ENCODE measurements around the gene C10orf62.

The C10orf62 gene

GRCh38 chr10:97590748-97591495, 1.4 kb downstream of the C10orf62 start:
- Histone ChIP-seq H3K27me3 (replicated peaks; ENCODE audit: control insufficient read depth, insufficient read depth, low read length) (no peaks in the 10 kb centered on the region), H3K36me3 (ENCODE audit: control insufficient read depth, insufficient read depth, low read length, severe bottlenecking) (no peaks in the 10 kb centered on the region), H3K4me3 (ENCODE audit: low read length) (no peak overlapping the region), H3K9ac (ENCODE audit: low read length) (no peak overlapping the region), H3K4me1 (ENCODE audit: control insufficient read depth, insufficient read depth, low read length) (peaks cover 14% of the 10 kb centered on the region), H3K9me3 (ENCODE audit: control insufficient read depth, low read length) (no peaks in the 10 kb centered on the region)
- no peak for DNase-seq (ENCODE audit: low read depth)

GRCh38 chr10:97593421-97593820, 3.9 kb downstream of the C10orf62 start:
- Histone ChIP-seq H3K4me1 (ENCODE audit: control insufficient read depth, insufficient read depth, low read length) (peaks cover 32% of the 10 kb centered on the region), H3K9me3 (ENCODE audit: control insufficient read depth, low read length) (no peaks in the 10 kb centered on the region), H3K4me3 (ENCODE audit: low read length) (no peak overlapping the region), H3K27me3 (replicated peaks; ENCODE audit: control insufficient read depth, insufficient read depth, low read length) (no peaks in the 10 kb centered on the region), H3K9ac (ENCODE audit: low read length) (no peak overlapping the region), H3K36me3 (ENCODE audit: control insufficient read depth, insufficient read depth, low read length, severe bottlenecking) (no peaks in the 10 kb centered on the region)
- peak; percentile 72 for DNase-seq (ENCODE audit: low read depth)

- Histone ChIP-seq H3K4me3 (ENCODE audit: low read length) (peak overlapping the region; percentile 57), H3K9me3 (ENCODE audit: control insufficient read depth, low read length) (no peaks in the 10 kb centered on the region), H3K4me1 (ENCODE audit: control insufficient read depth, insufficient read depth, low read length) (peaks cover 32% of the 10 kb centered on the region), H3K27me3 (replicated peaks; ENCODE audit: control insufficient read depth, insufficient read depth, low read length) (no peaks in the 10 kb centered on the region), H3K9ac (ENCODE audit: low read length) (peak overlapping the region; percentile 69), H3K36me3 (ENCODE audit: control insufficient read depth, insufficient read depth, low read length, severe bottlenecking) (no peaks in the 10 kb centered on the region)
- peak; percentile 85 for DNase-seq (ENCODE audit: low read depth)
Measured at GRCh38 chr10:97596101-97597082, 6.9 kb downstream of the C10orf62 start.

- Histone ChIP-seq H3K4me1 (ENCODE audit: control insufficient read depth, insufficient read depth, low read length) (peaks cover 31% of the 10 kb centered on the region), H3K9ac (ENCODE audit: low read length) (no peak overlapping the region), H3K9me3 (ENCODE audit: control insufficient read depth, low read length) (no peaks in the 10 kb centered on the region), H3K36me3 (ENCODE audit: control insufficient read depth, insufficient read depth, low read length, severe bottlenecking) (no peaks in the 10 kb centered on the region), H3K27me3 (replicated peaks; ENCODE audit: control insufficient read depth, insufficient read depth, low read length) (no peaks in the 10 kb centered on the region), H3K4me3 (ENCODE audit: low read length) (no peak overlapping the region)
- DNase-seq (ENCODE audit: low read depth) = peak; percentile 8
Measured at GRCh38 chr10:97597778-97598177, 8.3 kb downstream of the C10orf62 start.

GRCh38 chr10:97598407-97599271, 9.1 kb downstream of the C10orf62 start:
- no peak overlapping the region for H3K9ac ChIP-seq (ENCODE audit: low read length)
- no peaks in the 10 kb centered on the region for H3K9me3 ChIP-seq (ENCODE audit: control insufficient read depth, low read length)
- DNase-seq (ENCODE audit: low read depth) = no peak
- H3K36me3 ChIP-seq (ENCODE audit: control insufficient read depth, insufficient read depth, low read length, severe bottlenecking) = no peaks in the 10 kb centered on the region
- H3K4me3 ChIP-seq (ENCODE audit: low read length) = no peak overlapping the region
- peaks cover 22% of the 10 kb centered on the region for H3K4me1 ChIP-seq (ENCODE audit: control insufficient read depth, insufficient read depth, low read length)
- H3K27me3 ChIP-seq (replicated peaks; ENCODE audit: control insufficient read depth, insufficient read depth, low read length) = no peaks in the 10 kb centered on the region

- no peaks in the 10 kb centered on the region for H3K9me3 ChIP-seq (ENCODE audit: control insufficient read depth, low read length)
- no peak for DNase-seq (ENCODE audit: low read depth)
- H3K36me3 ChIP-seq (ENCODE audit: control insufficient read depth, insufficient read depth, low read length, severe bottlenecking) = no peaks in the 10 kb centered on the region
- no peaks in the 10 kb centered on the region for H3K27me3 ChIP-seq (replicated peaks; ENCODE audit: control insufficient read depth, insufficient read depth, low read length)
- H3K9ac ChIP-seq (ENCODE audit: low read length) = no peak overlapping the region
- H3K4me3 ChIP-seq (ENCODE audit: low read length) = no peak overlapping the region
- H3K4me1 ChIP-seq (ENCODE audit: control insufficient read depth, insufficient read depth, low read length) = peaks cover 21% of the 10 kb centered on the region
Measured at GRCh38 chr10:97599272-97599619, 9.7 kb downstream of the C10orf62 start.

- H3K27me3 ChIP-seq (replicated peaks; ENCODE audit: control insufficient read depth, insufficient read depth, low read length) = no peaks in the 10 kb centered on the region
- H3K4me1 ChIP-seq (ENCODE audit: control insufficient read depth, insufficient read depth, low read length) = peaks cover 21% of the 10 kb centered on the region
- no peaks in the 10 kb centered on the region for H3K9me3 ChIP-seq (ENCODE audit: control insufficient read depth, low read length)
Measured at GRCh38 chr10:97600616-97601015, 11.1 kb downstream of the C10orf62 start.

GRCh38 chr10:97601268-97602215, 12.0 kb downstream of the C10orf62 start:
- H3K4me3 ChIP-seq (ENCODE audit: low read length) = no peak overlapping the region
- H3K27me3 ChIP-seq (replicated peaks; ENCODE audit: control insufficient read depth, insufficient read depth, low read length) = no peaks in the 10 kb centered on the region
- H3K9ac ChIP-seq (ENCODE audit: low read length) = no peak overlapping the region
- no peak for DNase-seq (ENCODE audit: low read depth)
- peaks cover 12% of the 10 kb centered on the region for H3K4me1 ChIP-seq (ENCODE audit: control insufficient read depth, insufficient read depth, low read length)
- H3K9me3 ChIP-seq (ENCODE audit: control insufficient read depth, low read length) = no peaks in the 10 kb centered on the region
- no peaks in the 10 kb centered on the region for H3K36me3 ChIP-seq (ENCODE audit: control insufficient read depth, insufficient read depth, low read length, severe bottlenecking)

More at GRCh38 chr10:97600616-97601015, 11.1 kb downstream of the C10orf62 start:
- Histone ChIP-seq H3K4me3 (ENCODE audit: low read length) (no peak overlapping the region), H3K36me3 (ENCODE audit: control insufficient read depth, insufficient read depth, low read length, severe bottlenecking) (no peaks in the 10 kb centered on the region), H3K9ac (ENCODE audit: low read length) (no peak overlapping the region)
- DNase-seq (ENCODE audit: low read depth) = no peak

GRCh38 chr10:97607095-97607636, 17.6 kb downstream of the C10orf62 start:
- no peaks in the 10 kb centered on the region for H3K36me3 ChIP-seq (ENCODE audit: control insufficient read depth, insufficient read depth, low read length, severe bottlenecking)
- H3K27me3 ChIP-seq (replicated peaks; ENCODE audit: control insufficient read depth, insufficient read depth, low read length) = no peaks in the 10 kb centered on the region
- H3K4me1 ChIP-seq (ENCODE audit: control insufficient read depth, insufficient read depth, low read length) = no peaks in the 10 kb centered on the region
- H3K9ac ChIP-seq (ENCODE audit: low read length) = no peak overlapping the region
- no peak for DNase-seq (ENCODE audit: low read depth)
- no peak overlapping the region for H3K4me3 ChIP-seq (ENCODE audit: low read length)
- H3K9me3 ChIP-seq (ENCODE audit: control insufficient read depth, low read length) = no peaks in the 10 kb centered on the region

GRCh38 chr10:97608991-97609561, 19.6 kb downstream of the C10orf62 start:
- no peaks in the 10 kb centered on the region for H3K4me1 ChIP-seq (ENCODE audit: control insufficient read depth, insufficient read depth, low read length)
- no peak for DNase-seq (ENCODE audit: low read depth)
- H3K9me3 ChIP-seq (ENCODE audit: control insufficient read depth, low read length) = no peaks in the 10 kb centered on the region
- H3K27me3 ChIP-seq (replicated peaks; ENCODE audit: control insufficient read depth, insufficient read depth, low read length) = no peaks in the 10 kb centered on the region
- H3K4me3 ChIP-seq (ENCODE audit: low read length) = no peak overlapping the region
- no peak overlapping the region for H3K9ac ChIP-seq (ENCODE audit: low read length)
- no peaks in the 10 kb centered on the region for H3K36me3 ChIP-seq (ENCODE audit: control insufficient read depth, insufficient read depth, low read length, severe bottlenecking)

All from adipocyte (in vitro differentiated cells).